Stimulated activated CD4-positive, alpha-beta T cell treated with anti-CD3 and anti-CD28 coated beads, Interleukin-15, amount 100 ng/mL, for 48 hours (primary cell): ENCODE results near the gene OR56A4.

ENCODE experiments used
- DNase-seq, 2 donors: peaks; one replicate each; pipeline ENCODE4 v3.0.0-alpha.2; 2020; ENCODE audit warnings: low read depth in 2 of 2

Gene OR56A4

GRCh38 chr11:6006846-6007245 is at the start of gene OR56A4:
Gene OR56A4, minus strand, starts transcription at chr11:6006946. Its CDS starts 3,954 bp downstream, at chr11:6002992.
- no peak for DNase-seq

DNA sequence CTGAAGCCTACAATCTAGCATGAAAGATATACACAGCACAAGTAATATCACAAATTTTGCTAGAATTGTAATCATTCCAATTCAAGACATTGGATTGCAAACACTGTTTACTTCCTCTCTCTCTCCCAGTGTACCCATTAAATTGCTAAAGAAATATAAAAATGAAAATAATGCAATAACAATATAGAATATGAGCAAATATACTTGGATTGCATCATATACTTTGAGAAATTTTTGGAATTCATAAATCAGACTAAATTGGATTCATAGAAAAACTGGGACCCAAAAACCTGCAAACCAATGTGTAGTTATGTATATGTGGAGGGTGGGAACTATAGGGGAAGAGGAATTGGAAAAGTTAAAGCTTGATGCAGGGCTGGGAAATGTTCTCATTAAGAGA is 48.8 kb upstream of the OR56A4 start:
- DNase-seq, result no peak

GRCh38 chr11:6052374-6052773 is 45.6 kb upstream of the OR56A4 start:
- no peak for DNase-seq

- DNase-seq, result no peak
These were observed 34.1 kb upstream of the OR56A4 start for GRCh38 chr11:6040874-6041273.

- no peak for DNase-seq
These were observed 24.1 kb upstream of the OR56A4 start, which contains the start of gene OR56A1 for GRCh38 chr11:6030708-6031405. Gene OR56A1, minus strand, starts transcription at chr11:6030758. Its CDS starts 3,066 bp downstream, at chr11:6027692.

DNA sequence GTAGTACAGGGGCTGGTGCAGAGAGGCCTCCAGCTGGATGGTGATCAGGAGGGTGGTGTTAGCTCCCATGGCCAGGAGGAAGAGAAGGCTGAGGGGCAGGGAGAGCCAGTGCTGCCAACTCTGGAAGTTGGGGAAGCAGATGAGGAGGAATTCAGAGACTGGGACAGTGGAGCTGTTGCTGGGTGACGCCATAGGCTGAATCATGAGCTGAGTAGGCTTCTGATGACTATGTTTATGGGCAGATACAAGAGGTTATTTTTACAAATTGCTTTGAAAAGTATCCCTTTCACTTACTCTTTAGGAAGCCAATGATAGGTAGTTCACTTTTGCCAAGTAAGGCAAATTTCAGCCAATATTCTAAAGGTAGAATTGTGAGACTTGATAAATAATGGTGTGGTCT is 20.8 kb upstream of the OR56A4 start:
- DNase-seq, result no peak

GRCh38 chr11:6025056-6025455 is 18.3 kb upstream of the OR56A4 start:
- no peak for DNase-seq

DNA sequence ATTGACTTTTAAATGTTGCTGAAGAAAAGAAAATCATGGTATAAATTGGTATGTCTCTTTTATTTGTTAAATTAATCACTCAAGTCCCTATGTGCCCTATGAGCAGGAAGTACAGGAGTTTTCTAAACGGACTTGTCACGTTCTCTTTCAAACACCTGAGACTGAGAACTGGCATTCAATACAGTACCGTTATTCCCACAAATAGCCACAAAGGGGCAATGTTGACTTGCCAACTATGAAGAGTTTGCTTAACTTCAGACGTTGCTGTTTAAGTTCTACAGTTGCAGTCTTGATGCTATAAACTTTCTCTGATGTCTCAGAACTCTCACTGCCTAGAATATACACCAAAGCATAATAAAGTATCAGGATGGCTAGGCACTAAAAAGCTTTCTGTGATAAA is 16.2 kb upstream of the OR56A4 start:
- DNase-seq, result no peak

DNA sequence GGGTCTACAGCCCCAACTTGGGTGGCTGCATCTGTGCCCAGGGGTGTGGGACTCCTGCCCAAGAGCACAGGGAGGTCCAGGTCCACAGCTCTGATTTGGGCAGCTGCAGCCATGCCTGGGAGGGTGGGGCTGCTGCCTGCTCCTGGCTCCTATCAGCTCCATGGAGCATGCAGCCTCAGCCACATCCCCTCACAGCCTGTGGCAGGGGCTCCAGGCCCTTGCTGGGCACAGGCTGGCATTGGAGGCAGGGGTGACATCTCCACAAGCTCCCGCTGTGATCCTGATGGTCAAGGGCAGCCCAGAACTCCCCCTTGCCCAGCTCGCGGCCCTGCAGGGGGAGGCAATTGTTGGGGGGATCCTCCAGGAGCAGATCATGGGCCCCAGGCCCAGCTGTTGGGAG is 6.3 kb upstream of the OR56A4 start:
- no peak for DNase-seq

DNA sequence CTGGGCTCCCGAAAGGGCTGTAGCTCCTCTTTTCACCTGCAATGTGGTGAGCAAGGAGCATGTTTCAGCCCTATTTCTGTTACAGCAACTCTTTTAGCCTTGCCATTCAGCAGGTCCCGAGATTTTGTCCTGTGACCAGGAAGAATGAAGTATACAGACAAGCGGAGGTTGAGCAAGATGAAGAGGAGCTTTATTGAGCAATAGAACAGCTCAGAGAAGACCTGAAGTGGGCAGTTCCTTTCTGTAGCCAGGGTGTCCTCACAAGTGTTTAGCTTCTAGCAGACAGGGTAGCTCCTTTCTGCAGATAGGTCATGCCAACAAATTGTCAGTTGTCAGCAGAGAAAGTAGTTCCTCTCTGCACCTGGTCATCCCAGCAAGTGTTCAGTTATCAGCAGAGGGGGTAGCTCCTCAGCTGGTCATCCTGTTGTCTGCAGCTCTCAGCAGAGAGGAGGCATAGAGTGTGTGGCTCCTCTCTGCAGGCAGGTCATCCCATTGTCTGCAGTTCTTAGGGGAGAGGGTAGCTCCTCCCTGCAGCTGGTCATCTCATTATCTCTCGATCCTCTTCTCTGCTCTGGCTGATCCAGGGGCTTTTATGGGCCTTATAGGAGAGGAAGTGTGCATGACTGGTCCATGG is 5.4 kb upstream of the OR56A4 start:
- DNase-seq, result no peak

DNA sequence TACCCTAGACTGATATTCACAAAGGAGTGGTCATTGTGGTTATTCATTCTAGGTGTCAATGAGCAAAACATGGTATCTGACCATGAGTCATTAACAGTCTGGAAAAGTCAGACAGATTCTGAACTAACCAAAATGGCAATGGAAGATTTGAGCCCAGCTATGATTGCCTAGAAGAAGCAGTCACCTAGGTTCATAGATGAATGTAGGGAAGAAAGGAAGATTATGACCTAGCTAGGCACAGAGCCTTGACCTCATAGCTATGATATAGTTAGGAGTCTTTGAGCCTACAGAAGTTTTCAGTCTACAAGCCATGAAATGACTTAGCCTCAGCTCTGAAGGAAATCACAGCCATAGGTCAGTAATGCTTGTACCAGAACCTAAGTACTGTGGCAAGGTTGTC is 351 bp downstream of the OR56A4 start:
- no peak for DNase-seq

DNA sequence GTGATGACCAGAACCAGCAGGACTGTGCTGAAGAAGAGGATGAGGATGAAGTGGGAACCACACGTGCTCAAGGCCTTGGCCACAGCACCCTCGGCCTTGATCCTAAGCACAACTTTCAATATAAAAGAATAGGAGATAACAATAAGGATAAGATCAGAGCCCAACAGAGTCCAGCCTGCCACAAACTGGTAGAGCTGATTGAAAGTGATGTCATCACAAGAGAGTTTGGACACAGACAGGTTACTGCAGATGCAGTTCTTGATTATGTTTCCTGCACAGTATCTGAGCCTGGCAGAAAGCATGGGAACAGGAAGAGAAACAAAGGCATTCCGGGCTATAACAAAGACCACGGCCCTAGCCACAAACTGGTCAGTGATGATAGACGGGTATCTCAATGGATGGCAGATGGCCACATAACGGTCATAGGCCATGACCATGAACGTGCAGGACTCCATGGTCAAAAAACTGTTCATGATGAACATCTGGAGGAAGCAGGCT is 4.5 kb downstream of the OR56A4 start:
- no peak for DNase-seq

DNA sequence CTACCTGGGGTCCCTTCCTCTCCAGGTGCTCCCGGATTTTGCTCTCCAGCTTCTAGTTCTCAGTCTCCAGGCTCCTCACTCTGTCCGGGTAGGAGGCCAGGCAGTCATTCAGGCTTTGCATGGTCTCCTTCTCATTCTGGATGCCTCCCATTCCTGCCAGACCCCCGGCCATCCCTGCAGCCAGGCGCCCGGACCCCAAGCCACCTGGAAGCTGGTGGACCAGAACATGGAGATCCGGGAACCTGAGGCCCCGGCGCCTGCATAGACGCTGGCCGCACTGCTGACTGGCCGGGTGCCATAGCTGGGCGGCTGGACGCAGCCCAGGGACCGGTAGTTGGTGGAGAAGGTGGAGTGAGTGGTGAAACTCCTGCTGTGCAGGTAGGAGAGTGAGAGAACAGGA is 12.0 kb downstream of the OR56A4 start:
- no peak for DNase-seq

DNA sequence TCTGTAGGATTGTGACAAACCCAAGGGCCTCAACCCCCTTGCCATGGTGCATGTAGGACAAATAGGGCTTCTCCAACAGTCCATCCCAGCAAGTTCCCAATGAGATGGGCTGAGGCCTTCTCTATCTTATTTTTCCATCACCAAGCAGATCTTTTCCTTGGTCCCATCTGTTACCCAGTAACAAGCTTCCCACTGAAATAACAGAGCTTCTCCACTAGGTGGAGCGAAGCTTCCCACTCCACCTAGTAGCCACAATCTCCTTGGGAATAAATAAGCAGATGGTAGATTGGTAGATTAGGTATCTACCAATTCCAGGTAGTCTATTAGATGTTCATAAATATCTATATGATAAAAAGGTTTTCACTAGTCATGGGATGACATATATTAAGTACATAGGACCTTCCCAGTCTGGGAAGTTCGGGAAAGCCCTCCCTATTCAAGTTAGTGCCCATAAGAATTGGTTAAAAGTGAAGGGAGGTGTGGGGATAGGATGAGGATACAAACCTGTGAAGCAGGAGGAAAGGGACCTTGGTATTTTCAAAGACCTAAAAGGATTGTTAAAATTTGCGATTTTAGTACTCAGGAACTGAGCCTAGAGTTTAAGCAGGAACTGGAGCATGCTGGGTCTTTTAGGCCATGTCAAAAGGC is 14.0 kb downstream of the OR56A4 start:
- DNase-seq, result no peak

GRCh38 chr11:5992150-5992549 is 14.6 kb downstream of the OR56A4 start:
- no peak for DNase-seq

- DNase-seq, result no peak
These were observed 17.5 kb downstream of the OR56A4 start for GRCh38 chr11:5989203-5989602.

DNA sequence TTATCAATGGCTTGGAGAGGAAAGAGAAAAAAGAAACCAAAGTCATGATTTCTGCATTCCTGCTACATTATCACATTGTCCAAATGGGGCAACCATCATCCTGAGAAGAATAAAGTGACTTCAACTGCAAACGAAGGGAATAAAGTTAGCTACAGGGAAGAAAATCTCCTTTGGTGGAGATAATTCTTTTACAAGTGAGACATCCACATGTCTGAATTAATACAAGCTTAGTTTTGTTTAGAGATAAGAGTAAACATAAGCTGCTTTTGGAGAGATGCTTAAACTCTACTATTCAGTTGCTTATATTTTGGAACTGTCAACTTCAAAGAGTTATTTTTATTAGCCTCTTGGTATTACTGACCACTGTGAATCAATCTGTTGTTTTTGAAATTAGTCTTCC is 19.9 kb downstream of the OR56A4 start, which contains the start of gene OR52L1:
TSS of gene OR52L1 (minus strand) at position 101 of the 400 bp plus-strand sequence. CDS start at position 46, 55 bp downstream.
- no peak for DNase-seq

GRCh38 chr11:5983443-5983842 is 23.3 kb downstream of the OR56A4 start:
- no peak for DNase-seq

GRCh38 chr11:5973530-5973929 is 33.2 kb downstream of the OR56A4 start:
- DNase-seq, result no peak

DNA sequence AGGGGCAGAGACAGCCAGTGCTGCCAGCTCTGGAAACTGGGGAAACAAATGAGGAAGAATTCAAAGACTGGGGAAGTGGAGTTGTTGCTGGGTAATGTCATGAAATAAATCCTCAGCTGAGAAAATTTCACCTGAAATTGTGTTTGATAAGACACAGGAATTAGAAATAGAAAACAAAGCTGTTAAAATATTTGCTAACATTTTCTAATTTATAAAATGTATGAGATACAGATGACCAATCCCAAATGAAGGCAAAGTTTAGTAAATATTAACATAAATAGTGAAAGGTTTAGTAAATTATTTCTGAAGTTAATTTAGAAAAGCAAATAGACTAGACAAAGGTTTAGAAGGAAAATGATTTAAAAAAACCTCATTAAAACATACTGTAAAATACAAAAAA is 38.4 kb downstream of the OR56A4 start, which contains the start of gene OR56A5:
TSS of gene OR56A5 (minus strand) at position 101 of the 400 bp plus-strand sequence. CDS start at position 101, 0 bp downstream.
- DNase-seq, result no peak

DNA sequence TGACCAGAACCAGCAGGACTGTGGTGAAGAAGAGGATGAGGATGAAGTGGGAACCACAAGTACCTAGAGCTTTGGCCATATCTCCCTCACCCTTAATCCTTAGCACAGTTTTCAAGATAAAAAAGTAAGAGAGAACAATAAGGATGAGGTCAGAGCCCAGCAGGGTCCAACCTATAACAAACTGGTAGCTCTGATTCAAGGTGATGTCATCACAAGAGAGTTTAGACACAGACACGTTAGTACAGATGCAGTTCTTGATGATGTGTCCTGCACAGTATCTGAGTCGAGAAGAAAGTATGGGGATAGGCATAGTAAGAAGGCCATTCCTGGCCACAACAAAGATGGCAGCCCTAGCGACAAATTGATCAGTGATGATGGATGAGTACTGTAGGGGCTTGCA is 39.0 kb downstream of the OR56A4 start:
- no peak for DNase-seq

GRCh38 chr11:5966958-5967357 is 39.8 kb downstream of the OR56A4 start:
- DNase-seq, result no peak
